Right ventricle myocardium superior (tissue), 1 donor: Measurements from ENCODE around the gene PRDX2. TPM values are rescaled to one million over a fixed set of nuclear protein-coding genes. Genes with fewer than 3 reads are reported as not detected.
"Not testable (repeated sequence)": the region's sequence is repeated elsewhere in the genome, so short reads cannot be mapped to it uniquely, and the experiment has no call there.

Experiments
- ATAC-seq: fragments of 200-7000 bp; cut with Tn5 transposase; one replicate; pipeline ENCODE4 v1.9.1; 2020; ENCODE audit warnings: mild to moderate bottlenecking; ENCODE audit not compliant: poor library complexity
- DNase-seq: peaks from one replicate; pipeline ENCODE4 v3.0.0-alpha.2; 2020
- intact Hi-C: fragments of 100-400 bp; cut with DNase I; formaldehyde crosslinking; loops from one replicate; pipeline ENCODE4 v1.11.2; 2022
- total RNA-seq: library from RNA; stranded (reverse); fragmentation: NEBNext Ultra II Directional; extraction: Animal tissue kit (Norgen Biotek cat#: 25700); gene quantifications from one replicate; pipeline ENCODE4 v1.2.1, GENCODE V29; 2021
- donor health status: DM: no; HTN: yes; CAD: no; lungs with severe emphysema.

Gene PRDX2
- total RNA-seq, 1 donor from 2014 or later, result 684 TPM

GRCh38 chr19:12833738-12834565, 32.4 kb upstream of the PRDX2 start:
- intact Hi-C loops, result no loop called here
- peak; percentile 38 for ATAC-seq
- no peak for DNase-seq

- ATAC-seq (no peak), DNase-seq (no peak)
- intact Hi-C loops, result no loop called here
Observed at GRCh38 chr19:12833418-12833737, 31.8 kb upstream of the PRDX2 start.

GRCh38 chr19:12828494-12828893, 26.9 kb upstream of the PRDX2 start:
- intact Hi-C loops, result no loop called here
- ATAC-seq (no peak), DNase-seq (no peak)

- no peak for DNase-seq
- no peak for ATAC-seq
- intact Hi-C loops, result no loop called here
Observed at GRCh38 chr19:12825254-12826131, 23.9 kb upstream of the PRDX2 start.

- ATAC-seq, result no peak
- no peak for DNase-seq
- intact Hi-C loops, result no loop called here
Observed at GRCh38 chr19:12821761-12822160, 20.2 kb upstream of the PRDX2 start.

- DNase-seq, ATAC-seq, intact Hi-C loops: not testable (repeated sequence)
Observed at GRCh38 chr19:12817810-12818209, 16.2 kb upstream of the PRDX2 start.

- intact Hi-C loops, DNase-seq, ATAC-seq: not testable (repeated sequence)
Observed at GRCh38 chr19:12817188-12817587, 15.6 kb upstream of the PRDX2 start.

GRCh38 chr19:12815088-12815487, 13.5 kb upstream of the PRDX2 start:
- ATAC-seq (no peak), DNase-seq (no peak)
- intact Hi-C loops, result no loop called here

GRCh38 chr19:12806242-12807081, 4.9 kb upstream of the PRDX2 start, which contains the start of gene RNASEH2A:
RNASEH2A (plus strand) TSS chr19:12806584; CDS start chr19:12806674, 90 bp downstream.
- intact Hi-C loops, result no loop called here
- peak; percentile 95 for DNase-seq
- peak; percentile 90 for ATAC-seq

GRCh38 chr19:12804051-12804450, 2.5 kb upstream of the PRDX2 start:
- intact Hi-C loops, result loop anchor here (5.0 kb wide), 1 partner anchor 37 kb away; no protein-coding TSS in a partner anchor
- ATAC-seq, result no peak
- no peak for DNase-seq

GRCh38 chr19:12802267-12803106, 887 bp upstream of the PRDX2 start:
- DNase-seq (no peak), ATAC-seq (peak; percentile 17)
- intact Hi-C loops, result loop anchor here (5.0 kb wide), 1 partner anchor 35 kb away; no protein-coding TSS in a partner anchor

GRCh38 chr19:12800923-12801465, 606 bp downstream of the PRDX2 start:
- DNase-seq (no peak), ATAC-seq (peak; percentile 36)
- intact Hi-C loops, result loop anchor here (5.0 kb wide), 1 partner anchor 34 kb away; no protein-coding TSS in a partner anchor

GRCh38 chr19:12800466-12800770, 1.2 kb downstream of the PRDX2 start:
- intact Hi-C loops, result loop anchor here (5.0 kb wide), 1 partner anchor 33 kb away; no protein-coding TSS in a partner anchor

GRCh38 chr19:12799742-12800465, 1.7 kb downstream of the PRDX2 start:
- DNase-seq (no peak), ATAC-seq (no peak)
- intact Hi-C loops, result loop anchor here (5.0 kb wide), 1 partner anchor 33 kb away; no protein-coding TSS in a partner anchor

More at GRCh38 chr19:12800466-12800770, 1.2 kb downstream of the PRDX2 start:
- ATAC-seq, result no peak
- DNase-seq, result no peak

GRCh38 chr19:12797607-12798006, 4.0 kb downstream of the PRDX2 start:
- intact Hi-C loops, DNase-seq, ATAC-seq: not testable (repeated sequence)

GRCh38 chr19:12797141-12797587, 4.4 kb downstream of the PRDX2 start:
- intact Hi-C loops, result no loop called here
- ATAC-seq, result no peak
- no peak for DNase-seq
